PFSK-1 (cell line): ENCODE data around the gene RSAD2.

Experiments
- POLR2AphosphoS5 ChIP-seq: IDR thresholded peaks from 2 replicates; pipeline ENCODE4 v1.6.1; 2012; ENCODE audit warnings: low read depth, mild to moderate bottlenecking, control low read depth, low read length, moderate library complexity
- REST ChIP-seq, 2 experiments: IDR thresholded peaks; 2 replicates each; pipeline versions ENCODE4 v1.6.1 to v1.8.0; 2011 to 2012; ENCODE audit warnings: low read depth in 2 of 2, low read length in 2 of 2, control low read depth in 1 of 2, inconsistent platforms in 1 of 2, mild to moderate bottlenecking in 1 of 2, moderate library complexity in 1 of 2; ENCODE audit not compliant: insufficient read depth in 1 of 2
- SIN3A ChIP-seq: IDR thresholded peaks from 2 replicates; pipeline ENCODE4 v1.6.1; 2012; ENCODE audit warnings: mild to moderate bottlenecking, low read length, moderate library complexity, borderline replicate concordance; ENCODE audit not compliant: insufficient read depth
- TAF1 ChIP-seq: IDR thresholded peaks from 2 replicates; pipeline ENCODE4 v1.6.1; 2012; ENCODE audit warnings: low read length, control low read depth, borderline replicate concordance; ENCODE audit not compliant: insufficient read depth

DNA sequence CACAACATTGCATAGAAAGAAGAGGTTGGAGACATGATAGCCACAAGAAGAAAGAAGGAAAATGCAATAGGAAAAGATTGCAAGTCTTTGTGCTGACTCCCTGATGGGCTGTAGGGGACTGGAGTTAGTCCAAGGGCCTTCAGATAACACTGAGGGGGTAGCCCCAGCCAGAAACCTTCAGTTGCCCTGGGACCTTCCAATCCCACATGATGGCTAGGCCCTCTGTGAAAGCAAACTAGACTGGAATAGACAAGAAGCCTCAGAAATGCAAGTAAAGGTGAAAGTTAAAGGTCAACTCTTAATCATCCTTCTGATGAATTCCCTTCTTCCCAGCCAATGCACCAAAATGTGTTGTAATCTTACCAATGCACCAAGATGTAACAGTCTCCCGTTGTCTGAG, 31.0 kb upstream of the RSAD2 start:
- TF ChIP-seq POLR2AphosphoS5: no peak
- TF ChIP-seq REST (IDR thresholded peaks at IDR 0.05; ENCODE audit: insufficient read depth in 1 of 2, low read depth in 2 of 2, low read length in 2 of 2): no peak
- no peak for TF ChIP-seq TAF1
- TF ChIP-seq SIN3A: no peak
